Cardiac muscle cell (in vitro differentiated cells and primary cell): Measurements from ENCODE around the gene CPSF3. TPM values are rescaled to one million over a fixed set of nuclear protein-coding genes. Genes with fewer than 3 reads are reported as not detected.

Source experiments
- DNase-seq, 2 donors: peaks; one replicate each; pipeline versions ENCODE4 v3.0.0 to v3.0.0-alpha.2; 2010 to 2017; ENCODE audit warnings: low read depth in 1 of 2, low spot score in 1 of 2
- H3K27ac ChIP-seq: fragments of 200-600 bp; sonication (generic); 2 replicates; pipeline ENCODE4 v1.5.1; 2016
- H3K27me3 ChIP-seq: fragments of 200-600 bp; sonication (generic); 2 replicates; pipeline ENCODE4 v1.6.0; 2016; ENCODE audit warnings: control low read depth
- H3K36me3 ChIP-seq: fragments of 200-600 bp; sonication (generic); 2 replicates; pipeline ENCODE4 v1.5.1; 2016; ENCODE audit warnings: control low read depth
- H3K4me1 ChIP-seq: fragments of 200-600 bp; sonication (generic); 2 replicates; pipeline ENCODE4 v1.8.1; 2017; ENCODE audit warnings: low read depth, mild to moderate bottlenecking, mixed run types
- H3K4me3 ChIP-seq: fragments of 200-600 bp; sonication (generic); 2 replicates; pipeline ENCODE4 v1.5.1; 2016; ENCODE audit warnings: mild to moderate bottlenecking
- H3K9me3 ChIP-seq: fragments of 200-600 bp; sonication (generic); 2 replicates; pipeline ENCODE4 v1.5.1; 2017; ENCODE audit warnings: low read depth, mild to moderate bottlenecking, control low read depth
- polyA plus RNA-seq: library from polyadenylated mRNA; unstranded; fragments of >200 nt; fragmentation: Nextera tagmentation; extraction: Ambion mirVana; gene quantifications from 2 replicates; pipeline ENCODE4 v1.2.1, GENCODE V29; 2016
- total RNA-seq: library from RNA; depleted of rRNA; stranded (reverse); fragments of >200 nt; gene quantifications from 2 replicates; pipeline ENCODE4 v1.2.3, GENCODE V29; 2016
- TF ChIP-seq, protein P1 (sequence below): IDR thresholded peaks from 2 replicates; pipeline ENCODE4 v1.5.1; 2012; ENCODE audit warnings: low read depth, mild to moderate bottlenecking, low read length

CPSF3 gene
- total and polyA plus RNA-seq, 2 experiments from 2014 or later = 57.4 to 57.5 TPM

- H3K9me3 ChIP-seq = no peaks in the 10 kb centered on the region
- TF ChIP-seq, protein P1, sequence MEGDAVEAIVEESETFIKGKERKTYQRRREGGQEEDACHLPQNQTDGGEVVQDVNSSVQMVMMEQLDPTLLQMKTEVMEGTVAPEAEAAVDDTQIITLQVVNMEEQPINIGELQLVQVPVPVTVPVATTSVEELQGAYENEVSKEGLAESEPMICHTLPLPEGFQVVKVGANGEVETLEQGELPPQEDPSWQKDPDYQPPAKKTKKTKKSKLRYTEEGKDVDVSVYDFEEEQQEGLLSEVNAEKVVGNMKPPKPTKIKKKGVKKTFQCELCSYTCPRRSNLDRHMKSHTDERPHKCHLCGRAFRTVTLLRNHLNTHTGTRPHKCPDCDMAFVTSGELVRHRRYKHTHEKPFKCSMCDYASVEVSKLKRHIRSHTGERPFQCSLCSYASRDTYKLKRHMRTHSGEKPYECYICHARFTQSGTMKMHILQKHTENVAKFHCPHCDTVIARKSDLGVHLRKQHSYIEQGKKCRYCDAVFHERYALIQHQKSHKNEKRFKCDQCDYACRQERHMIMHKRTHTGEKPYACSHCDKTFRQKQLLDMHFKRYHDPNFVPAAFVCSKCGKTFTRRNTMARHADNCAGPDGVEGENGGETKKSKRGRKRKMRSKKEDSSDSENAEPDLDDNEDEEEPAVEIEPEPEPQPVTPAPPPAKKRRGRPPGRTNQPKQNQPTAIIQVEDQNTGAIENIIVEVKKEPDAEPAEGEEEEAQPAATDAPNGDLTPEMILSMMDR = no peak
- peaks cover 6% of the 10 kb centered on the region for H3K36me3 ChIP-seq
- no peak for DNase-seq
- no peak overlapping the region for H3K4me3 ChIP-seq
- no peaks in the 10 kb centered on the region for H3K27me3 ChIP-seq
- H3K27ac ChIP-seq = no peak overlapping the region
- no peaks in the 10 kb centered on the region for H3K4me1 ChIP-seq
Measured at GRCh38 chr2:9404451-9404850, 19.0 kb upstream of the CPSF3 start.

DNA sequence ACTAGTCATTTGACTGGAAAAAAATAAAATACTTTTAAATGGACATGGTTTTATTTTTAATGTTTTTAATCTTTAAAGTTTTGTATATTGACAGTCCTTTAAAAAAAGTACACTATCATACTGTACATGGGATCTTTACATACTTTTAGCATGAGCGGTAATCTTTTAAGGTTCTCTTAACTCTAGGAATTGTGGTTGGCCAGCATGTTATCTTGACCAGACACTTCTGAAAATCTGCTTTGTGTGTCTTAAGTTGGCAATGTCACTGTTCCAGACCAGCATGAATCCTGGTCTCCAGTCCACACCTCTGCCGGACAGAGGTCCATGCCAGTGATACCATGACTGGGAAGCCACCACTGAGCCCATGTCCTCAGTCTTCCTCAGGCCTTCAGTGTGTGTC lies 17.8 kb upstream of the CPSF3 start:
- no peaks in the 10 kb centered on the region for H3K27me3 ChIP-seq

DNA sequence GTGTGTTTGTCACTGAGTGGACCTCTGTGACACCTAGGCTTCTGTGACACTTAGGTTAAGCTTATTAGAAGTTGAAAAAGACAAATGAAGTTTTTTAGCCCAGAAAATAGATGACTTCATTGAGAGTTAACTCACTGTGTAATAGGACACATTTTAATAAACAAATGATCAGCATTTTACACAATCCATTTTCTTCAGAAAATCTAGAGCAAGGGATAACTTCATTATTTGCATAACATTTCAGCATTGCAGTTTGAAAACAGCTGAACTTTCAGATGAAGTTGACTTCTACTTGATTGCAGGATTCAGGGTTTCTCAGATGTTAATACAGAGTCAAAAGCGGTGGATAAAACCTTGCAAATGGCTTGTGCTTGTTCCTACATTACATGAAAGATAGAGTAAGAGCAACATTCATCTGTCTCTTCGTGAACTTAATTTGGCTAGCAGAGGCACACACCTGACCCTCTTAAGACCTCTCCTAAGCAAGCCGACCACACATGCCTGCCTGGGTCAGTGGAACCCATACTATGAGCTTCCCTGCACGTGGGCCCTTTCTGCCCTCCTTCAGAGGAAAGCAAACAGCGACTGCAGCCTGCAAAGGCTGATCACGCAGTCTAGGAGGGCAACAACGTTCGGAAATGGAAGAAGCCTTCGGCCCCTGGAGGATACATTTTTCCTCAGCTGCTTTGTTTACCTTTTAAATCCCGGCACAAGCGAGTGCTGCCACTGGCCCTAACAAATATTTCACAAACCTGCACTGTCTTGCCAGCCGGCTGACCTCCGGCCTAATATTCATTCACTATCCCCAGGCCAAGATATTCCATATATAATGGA lies 16.7 kb upstream of the CPSF3 start:
- TF ChIP-seq, protein P1 = no peak
- no peaks in the 10 kb centered on the region for H3K27me3 ChIP-seq
- H3K27ac ChIP-seq = peak overlapping the region; percentile 67
- no peak overlapping the region for H3K4me3 ChIP-seq
- no peak for DNase-seq
- H3K4me1 ChIP-seq = no peaks in the 10 kb centered on the region
- peaks cover 6% of the 10 kb centered on the region for H3K36me3 ChIP-seq
- no peaks in the 10 kb centered on the region for H3K9me3 ChIP-seq

More for the DNA sequence above, 17.8 kb upstream of the CPSF3 start:
- TF ChIP-seq, protein P1 = no peak
- Histone ChIP-seq H3K4me3 (no peak overlapping the region), H3K4me1 (no peaks in the 10 kb centered on the region), H3K27ac (no peak overlapping the region), H3K9me3 (no peaks in the 10 kb centered on the region), H3K36me3 (peaks cover 6% of the 10 kb centered on the region)
- no peak for DNase-seq

- Histone ChIP-seq H3K27me3 (no peaks in the 10 kb centered on the region), H3K27ac (peak overlapping the region; percentile 67), H3K4me1 (no peaks in the 10 kb centered on the region), H3K9me3 (no peaks in the 10 kb centered on the region), H3K4me3 (no peak overlapping the region), H3K36me3 (peaks cover 6% of the 10 kb centered on the region)
- DNase-seq = no peak
- TF ChIP-seq, protein P1 = no peak
Measured at GRCh38 chr2:9407363-9407811, 16.1 kb upstream of the CPSF3 start.

GRCh38 chr2:9408641-9409151 lies 14.8 kb upstream of the CPSF3 start:
- no peak overlapping the region for H3K27ac ChIP-seq
- no peak for DNase-seq
- no peaks in the 10 kb centered on the region for H3K27me3 ChIP-seq
- TF ChIP-seq, protein P1 = no peak
- H3K4me1 ChIP-seq = no peaks in the 10 kb centered on the region
- H3K9me3 ChIP-seq = no peaks in the 10 kb centered on the region
- peaks cover 6% of the 10 kb centered on the region for H3K36me3 ChIP-seq
- H3K4me3 ChIP-seq = no peak overlapping the region
